NCI-H345 treated with DMSO at 0.1 percent for 48 hours (cell line): ENCODE results near the gene LYSMD4.

Source experiments
- DNase-seq: peaks from one replicate; lab custom pipeline; 2025; ENCODE audit not compliant: unreplicated experiment; lab: John Stamatoyannopoulos, UW

The LYSMD4 gene

GRCh38 chr15:99706557-99707303 lies 26.5 kb downstream of the LYSMD4 start:
- DNase-seq: no peak

DNA sequence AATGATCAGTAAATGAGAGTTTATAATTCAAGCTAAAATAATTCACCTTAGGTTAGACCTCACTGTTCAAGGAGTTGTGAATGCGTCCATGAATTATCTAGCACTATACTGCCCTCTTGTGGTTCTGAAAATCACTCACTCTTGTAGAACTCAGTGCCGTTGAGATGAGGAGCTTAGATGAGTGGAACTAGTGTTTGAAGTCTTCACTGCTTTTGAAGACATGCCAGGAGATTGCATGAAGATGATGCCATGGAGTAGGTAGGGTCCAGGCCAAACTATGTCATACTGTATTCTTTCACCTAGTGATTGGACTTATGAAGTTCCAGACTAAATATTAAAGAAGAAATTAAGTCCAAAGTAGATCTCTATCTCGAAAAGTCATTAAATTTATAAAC lies 28.8 kb downstream of the LYSMD4 start:
- DNase-seq: peak; percentile 47

DNA sequence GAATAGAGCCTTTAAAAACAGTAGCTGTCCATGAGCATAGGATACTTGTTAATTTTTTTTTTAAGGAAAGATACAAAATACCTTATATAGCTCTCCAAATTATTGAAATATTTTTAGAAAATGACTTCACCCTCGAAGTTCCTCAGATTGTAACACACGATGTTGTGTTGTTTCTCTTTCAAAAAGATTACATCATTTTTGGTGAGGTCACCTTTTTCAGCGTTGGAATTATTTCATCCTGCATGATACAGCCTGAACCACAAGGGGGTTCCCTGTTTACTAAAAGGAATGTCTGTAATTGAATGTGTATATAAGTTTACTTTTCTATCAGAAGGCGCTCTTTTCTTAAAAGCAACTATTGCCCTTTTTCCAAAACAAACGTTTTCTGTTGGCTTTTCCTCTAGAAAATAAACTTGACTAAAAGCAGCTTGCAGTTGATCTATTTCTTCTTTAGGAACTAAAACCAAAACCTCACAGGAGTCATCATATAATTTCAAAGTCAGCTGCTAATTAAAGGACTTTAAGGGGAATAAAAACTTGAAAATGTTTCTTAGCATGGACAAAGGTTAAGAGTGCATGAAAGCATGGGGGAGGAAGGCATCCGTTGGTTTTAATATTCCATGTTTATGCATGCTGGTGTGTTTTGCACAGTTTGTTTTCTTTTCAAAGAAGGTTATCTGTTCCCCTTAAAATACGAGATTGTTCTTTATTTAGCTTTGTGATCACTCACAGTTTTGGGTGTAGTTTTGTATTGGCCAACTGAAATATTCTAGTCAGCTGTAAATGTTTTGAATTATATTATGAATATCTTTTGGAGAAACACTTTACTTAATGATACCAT lies 29.4 kb downstream of the LYSMD4 start:
- DNase-seq: no peak

DNA sequence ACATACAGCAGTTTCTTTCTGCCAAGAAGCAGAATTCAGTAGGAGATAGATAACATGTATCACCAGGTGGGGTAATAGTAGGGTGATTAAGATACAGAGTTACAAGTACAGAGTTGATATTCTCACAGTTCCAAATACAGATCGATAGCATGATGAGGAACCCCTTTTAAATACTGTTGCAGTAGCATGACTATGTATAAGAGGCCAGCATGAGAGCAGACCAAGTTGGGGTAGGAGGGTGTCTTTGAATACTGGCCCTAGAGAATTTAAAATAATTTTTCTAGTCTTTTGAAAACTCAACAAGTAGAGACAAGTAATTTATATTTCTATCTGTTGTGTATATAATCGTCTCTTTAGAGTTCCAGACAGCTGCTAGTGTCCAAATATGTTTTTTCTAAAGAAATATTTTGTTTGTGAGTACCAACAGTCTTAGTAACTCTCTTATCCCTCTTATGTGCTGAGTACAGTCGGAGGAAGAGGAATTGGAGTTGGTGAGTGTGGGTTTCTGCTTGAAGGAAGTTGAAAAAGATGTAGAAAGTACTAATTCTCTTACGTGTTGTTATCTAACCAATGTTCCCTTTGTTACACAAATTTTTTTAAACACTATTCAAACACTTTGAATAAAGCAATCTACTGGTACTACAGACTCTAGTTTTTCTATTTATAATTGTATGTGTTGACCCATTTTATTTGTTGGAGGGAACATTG lies 30.2 kb downstream of the LYSMD4 start:
- DNase-seq: no peak

- DNase-seq: no peak
These were observed 37.1 kb downstream of the LYSMD4 start for GRCh38 chr15:99696096-99696495.

DNA sequence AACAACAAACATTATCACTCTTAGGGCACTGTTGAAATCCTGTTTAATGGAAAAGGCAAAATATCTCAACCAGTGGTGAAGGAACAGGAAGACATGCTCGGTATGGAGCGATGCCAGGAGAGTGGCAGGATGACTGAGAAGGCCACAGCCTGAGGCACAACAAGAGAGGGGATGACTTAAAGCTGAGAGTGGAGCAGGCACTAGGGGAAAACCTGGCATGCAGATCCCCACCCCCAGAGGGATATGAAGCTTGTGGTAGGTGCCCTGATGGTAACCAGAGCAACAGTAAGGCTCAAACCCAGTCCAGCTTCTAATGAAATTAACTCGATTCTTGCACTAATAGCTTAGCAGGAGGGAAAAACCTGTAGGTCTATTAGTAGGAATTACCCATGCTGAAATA lies 40.4 kb downstream of the LYSMD4 start:
- no peak for DNase-seq

DNA sequence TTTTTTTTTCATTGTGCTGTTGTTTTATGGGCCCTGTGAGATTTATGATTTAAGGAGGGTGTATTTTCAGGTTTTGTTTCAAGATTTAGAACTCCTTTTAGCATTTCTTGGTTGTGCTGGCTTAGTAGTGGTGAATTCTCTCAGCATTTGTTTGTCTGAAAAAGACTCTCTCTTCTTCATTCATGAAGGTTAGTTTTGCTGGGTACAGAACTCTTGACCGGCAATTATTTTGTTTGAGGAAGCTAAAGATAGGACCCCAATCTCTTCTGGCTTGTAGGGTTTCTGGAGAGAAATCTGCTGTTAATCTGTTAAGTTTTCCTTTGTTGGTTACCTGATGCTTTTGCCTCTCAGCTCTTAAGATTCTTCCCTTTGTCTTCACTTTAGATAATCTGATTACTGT lies 46.9 kb downstream of the LYSMD4 start:
- no peak for DNase-seq

GRCh38 chr15:99683000-99683670 lies 50.1 kb downstream of the LYSMD4 start:
- DNase-seq: no peak

- DNase-seq: no peak
These were observed 50.8 kb downstream of the LYSMD4 start for GRCh38 chr15:99682455-99682854.

DNA sequence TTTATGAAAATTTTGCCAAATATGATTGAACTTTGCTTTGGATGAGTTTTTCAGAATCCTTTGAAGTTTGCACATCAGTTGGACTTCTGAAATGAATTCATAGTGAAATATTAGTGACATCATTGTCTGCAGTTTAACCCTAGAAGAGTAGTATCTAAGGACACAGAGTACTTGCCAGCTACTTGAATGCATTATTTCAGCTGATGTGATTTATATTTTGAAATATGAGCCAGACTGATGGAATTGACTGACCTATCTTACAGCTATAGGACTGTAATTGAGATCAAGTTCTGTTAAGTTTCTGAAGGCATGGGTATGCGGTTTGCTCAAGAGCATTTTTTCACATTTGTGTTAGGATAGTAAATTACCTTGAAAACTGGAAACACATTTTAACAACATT lies 51.2 kb downstream of the LYSMD4 start:
- DNase-seq: no peak

- DNase-seq: no peak
These were observed 53.0 kb downstream of the LYSMD4 start for GRCh38 chr15:99680276-99680675.

- DNase-seq: no peak
These were observed 55.6 kb downstream of the LYSMD4 start for GRCh38 chr15:99677540-99678134.
